ENCODE results near the gene SLC27A1. TPM values are rescaled to one million over a fixed set of nuclear protein-coding genes. Genes with fewer than 3 reads are reported as not detected.

SLC27A1 gene
- total and polyA plus RNA-seq, 2 experiments from 2014 or later: 3.5 to 11.6 TPM

- Histone ChIP-seq H3F3A (replicated peaks; ENCODE audit: low read depth) (no peaks in the 10 kb centered on the region), H3K4me2 (0 out of 2 replicates have a peak overlapping the region, but pooled peaks have one; percentile 35), H3K9me2 (ENCODE audit: insufficient read depth) (no peaks in the 10 kb centered on the region), H3K27ac (ENCODE audit: low read depth) (0 out of 2 replicates have a peak overlapping the region, but pooled peaks have one; percentile 59), H2AFZ (no peak overlapping the region), H4K20me1 (replicated peaks; ENCODE audit: insufficient read depth) (no peaks in the 10 kb centered on the region), H3K79me2 (replicated peaks; ENCODE audit: insufficient read depth) (no peaks in the 10 kb centered on the region), H3K27me3 (ENCODE audit: insufficient read depth) (no peaks in the 10 kb centered on the region), H3K4me3 (no peak overlapping the region), H3K36me3 (ENCODE audit: insufficient read depth) (no peaks in the 10 kb centered on the region), H3K4me1 (ENCODE audit: insufficient read depth) (no peaks in the 10 kb centered on the region)
- Mint-ChIP-seq H3K27me3 (ENCODE audit: insufficient read depth, low read depth, poor library complexity) (peaks cover 22% of the 10 kb centered on the region), H3K27ac (peak overlapping the region; percentile 78; the same call in 1 of the 2 replicates), H3K9me3 (no peaks in the 10 kb centered on the region; the same call in 2 of the 3 replicates), H3K4me3 (peak overlapping the region; percentile 9; the same call in 1 of the 3 replicates), H3K36me3 (ENCODE audit: low read depth) (no peaks in the 10 kb centered on the region), H3K4me1 (peaks cover 11% of the 10 kb centered on the region)
- peak; percentile 55 for ATAC-seq
- no peak for DNase-seq (ENCODE audit: low spot score)
- TF ChIP-seq, protein P1, sequence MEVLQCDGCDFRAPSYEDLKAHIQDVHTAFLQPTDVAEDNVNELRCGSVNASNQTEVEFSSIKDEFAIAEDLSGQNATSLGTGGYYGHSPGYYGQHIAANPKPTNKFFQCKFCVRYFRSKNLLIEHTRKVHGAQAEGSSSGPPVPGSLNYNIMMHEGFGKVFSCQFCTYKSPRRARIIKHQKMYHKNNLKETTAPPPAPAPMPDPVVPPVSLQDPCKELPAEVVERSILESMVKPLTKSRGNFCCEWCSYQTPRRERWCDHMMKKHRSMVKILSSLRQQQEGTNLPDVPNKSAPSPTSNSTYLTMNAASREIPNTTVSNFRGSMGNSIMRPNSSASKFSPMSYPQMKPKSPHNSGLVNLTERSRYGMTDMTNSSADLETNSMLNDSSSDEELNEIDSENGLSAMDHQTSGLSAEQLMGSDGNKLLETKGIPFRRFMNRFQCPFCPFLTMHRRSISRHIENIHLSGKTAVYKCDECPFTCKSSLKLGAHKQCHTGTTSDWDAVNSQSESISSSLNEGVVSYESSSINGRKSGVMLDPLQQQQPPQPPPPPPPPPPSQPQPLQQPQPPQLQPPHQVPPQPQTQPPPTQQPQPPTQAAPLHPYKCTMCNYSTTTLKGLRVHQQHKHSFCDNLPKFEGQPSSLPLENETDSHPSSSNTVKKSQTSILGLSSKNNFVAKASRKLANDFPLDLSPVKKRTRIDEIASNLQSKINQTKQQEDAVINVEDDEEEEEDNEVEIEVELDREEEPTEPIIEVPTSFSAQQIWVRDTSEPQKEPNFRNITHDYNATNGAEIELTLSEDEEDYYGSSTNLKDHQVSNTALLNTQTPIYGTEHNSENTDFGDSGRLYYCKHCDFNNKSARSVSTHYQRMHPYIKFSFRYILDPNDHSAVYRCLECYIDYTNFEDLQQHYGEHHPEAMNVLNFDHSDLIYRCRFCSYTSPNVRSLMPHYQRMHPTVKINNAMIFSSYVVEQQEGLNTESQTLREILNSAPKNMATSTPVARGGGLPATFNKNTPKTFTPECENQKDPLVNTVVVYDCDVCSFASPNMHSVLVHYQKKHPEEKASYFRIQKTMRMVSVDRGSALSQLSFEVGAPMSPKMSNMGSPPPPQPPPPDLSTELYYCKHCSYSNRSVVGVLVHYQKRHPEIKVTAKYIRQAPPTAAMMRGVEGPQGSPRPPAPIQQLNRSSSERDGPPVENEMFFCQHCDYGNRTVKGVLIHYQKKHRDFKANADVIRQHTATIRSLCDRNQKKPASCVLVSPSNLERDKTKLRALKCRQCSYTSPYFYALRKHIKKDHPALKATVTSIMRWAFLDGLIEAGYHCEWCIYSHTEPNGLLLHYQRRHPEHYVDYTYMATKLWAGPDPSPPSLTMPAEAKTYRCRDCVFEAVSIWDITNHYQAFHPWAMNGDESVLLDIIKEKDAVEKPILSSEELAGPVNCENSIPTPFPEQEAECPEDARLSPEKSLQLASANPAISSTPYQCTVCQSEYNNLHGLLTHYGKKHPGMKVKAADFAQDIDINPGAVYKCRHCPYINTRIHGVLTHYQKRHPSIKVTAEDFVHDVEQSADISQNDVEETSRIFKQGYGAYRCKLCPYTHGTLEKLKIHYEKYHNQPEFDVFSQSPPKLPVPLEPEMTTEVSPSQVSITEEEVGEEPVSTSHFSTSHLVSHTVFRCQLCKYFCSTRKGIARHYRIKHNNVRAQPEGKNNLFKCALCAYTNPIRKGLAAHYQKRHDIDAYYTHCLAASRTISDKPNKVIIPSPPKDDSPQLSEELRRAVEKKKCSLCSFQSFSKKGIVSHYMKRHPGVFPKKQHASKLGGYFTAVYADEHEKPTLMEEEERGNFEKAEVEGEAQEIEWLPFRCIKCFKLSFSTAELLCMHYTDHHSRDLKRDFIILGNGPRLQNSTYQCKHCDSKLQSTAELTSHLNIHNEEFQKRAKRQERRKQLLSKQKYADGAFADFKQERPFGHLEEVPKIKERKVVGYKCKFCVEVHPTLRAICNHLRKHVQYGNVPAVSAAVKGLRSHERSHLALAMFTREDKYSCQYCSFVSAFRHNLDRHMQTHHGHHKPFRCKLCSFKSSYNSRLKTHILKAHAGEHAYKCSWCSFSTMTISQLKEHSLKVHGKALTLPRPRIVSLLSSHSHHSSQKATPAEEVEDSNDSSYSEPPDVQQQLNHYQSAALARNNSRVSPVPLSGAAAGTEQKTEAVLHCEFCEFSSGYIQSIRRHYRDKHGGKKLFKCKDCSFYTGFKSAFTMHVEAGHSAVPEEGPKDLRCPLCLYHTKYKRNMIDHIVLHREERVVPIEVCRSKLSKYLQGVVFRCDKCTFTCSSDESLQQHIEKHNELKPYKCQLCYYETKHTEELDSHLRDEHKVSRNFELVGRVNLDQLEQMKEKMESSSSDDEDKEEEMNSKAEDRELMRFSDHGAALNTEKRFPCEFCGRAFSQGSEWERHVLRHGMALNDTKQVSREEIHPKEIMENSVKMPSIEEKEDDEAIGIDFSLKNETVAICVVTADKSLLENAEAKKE (CRISPR knock-in tag; IDR thresholded peaks at IDR 0.05): no peak
- no peak for TF ChIP-seq CREB1 (CRISPR knock-in tag; IDR thresholded peaks at IDR 0.05; ENCODE audit: low read depth)
These were observed 9.0 kb downstream of the SLC27A1 start for GRCh38 chr19:17479325-17479791.

DNA sequence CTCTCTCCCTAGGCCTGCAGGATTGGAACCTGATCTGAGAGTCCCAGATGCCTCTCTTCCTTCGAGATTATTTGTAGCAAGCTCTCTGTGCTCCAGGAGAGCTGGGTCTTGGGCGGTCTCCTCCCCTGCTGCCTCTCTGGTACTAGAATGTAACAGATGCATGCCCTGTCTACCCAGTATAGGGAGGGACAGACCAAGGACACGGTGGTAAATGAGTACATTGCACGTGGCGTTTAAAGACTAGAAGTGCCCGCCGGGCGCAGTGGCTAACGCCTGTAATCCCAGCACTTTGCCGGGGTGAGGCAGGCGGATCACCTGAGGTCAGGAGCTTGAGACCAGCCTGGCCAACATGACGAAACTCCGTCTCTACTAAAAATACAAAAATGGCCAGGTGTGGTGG lies 11.7 kb downstream of the SLC27A1 start:
- no peaks in the 10 kb centered on the region for H3K36me3 ChIP-seq (ENCODE audit: insufficient read depth)
- no peak for ATAC-seq
- TF ChIP-seq ZNF331 (CRISPR knock-in tag; IDR thresholded peaks at IDR 0.05; ENCODE audit: low read depth) (no peak), EZH2phosphoT487 (IDR thresholded peaks at IDR 0.05; ENCODE audit: unreplicated experiment) (no peak), JUNB (IDR thresholded peaks at IDR 0.05; ENCODE audit: unreplicated experiment) (no peak), STAT1 (IDR thresholded peaks at IDR 0.05; ENCODE audit: unreplicated experiment) (no peak), NANOG (IDR thresholded peaks at IDR 0.05; ENCODE audit: borderline replicate concordance) (no peak), CREB1 (CRISPR knock-in tag; IDR thresholded peaks at IDR 0.05; ENCODE audit: low read depth) (no peak)
- TF ChIP-seq, protein P2, sequence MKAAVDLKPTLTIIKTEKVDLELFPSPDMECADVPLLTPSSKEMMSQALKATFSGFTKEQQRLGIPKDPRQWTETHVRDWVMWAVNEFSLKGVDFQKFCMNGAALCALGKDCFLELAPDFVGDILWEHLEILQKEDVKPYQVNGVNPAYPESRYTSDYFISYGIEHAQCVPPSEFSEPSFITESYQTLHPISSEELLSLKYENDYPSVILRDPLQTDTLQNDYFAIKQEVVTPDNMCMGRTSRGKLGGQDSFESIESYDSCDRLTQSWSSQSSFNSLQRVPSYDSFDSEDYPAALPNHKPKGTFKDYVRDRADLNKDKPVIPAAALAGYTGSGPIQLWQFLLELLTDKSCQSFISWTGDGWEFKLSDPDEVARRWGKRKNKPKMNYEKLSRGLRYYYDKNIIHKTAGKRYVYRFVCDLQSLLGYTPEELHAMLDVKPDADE (IDR thresholded peaks at IDR 0.05): no peak

More for the DNA sequence above, 11.7 kb downstream of the SLC27A1 start:
- Mint-ChIP-seq H3K27me3 (ENCODE audit: insufficient read depth, low read depth, poor library complexity) (peaks cover 14% of the 10 kb centered on the region), H3K9me3 (no peaks in the 10 kb centered on the region; the same call in 2 of the 3 replicates), H3K27ac (no peak overlapping the region), H3K4me3 (no peak overlapping the region), H3K4me1 (peaks cover 13% of the 10 kb centered on the region), H3K36me3 (ENCODE audit: low read depth) (no peaks in the 10 kb centered on the region)
- Histone ChIP-seq H3K9me2 (ENCODE audit: insufficient read depth) (no peaks in the 10 kb centered on the region), H3K4me1 (ENCODE audit: insufficient read depth) (no peaks in the 10 kb centered on the region), H3K4me3 (no peak overlapping the region), H3F3A (replicated peaks; ENCODE audit: low read depth) (no peaks in the 10 kb centered on the region), H3K4me2 (no peak overlapping the region), H3K27ac (ENCODE audit: low read depth) (no peak overlapping the region), H3K27me3 (ENCODE audit: insufficient read depth) (no peaks in the 10 kb centered on the region), H3K79me2 (replicated peaks; ENCODE audit: insufficient read depth) (no peaks in the 10 kb centered on the region), H4K20me1 (replicated peaks; ENCODE audit: insufficient read depth) (no peaks in the 10 kb centered on the region), H2AFZ (no peak overlapping the region)
- no peak for DNase-seq (ENCODE audit: low spot score)
